T-helper 9 cell (primary cell): ENCODE data around the gene BIRC3.
"Not testable (repeated sequence)": the region's sequence is repeated elsewhere in the genome, so short reads cannot be mapped to it uniquely, and the experiment has no call there.

ENCODE experiments used
- DNase-seq: peaks from one replicate; pipeline ENCODE4 v3.0.0-alpha.2; 2020

BIRC3 gene

GRCh38 chr11:102296757-102297156 is 20.5 kb upstream of the BIRC3 start:
- DNase-seq, result not testable (repeated sequence)

- peak; percentile 36 for DNase-seq
These were observed 16.4 kb upstream of the BIRC3 start for GRCh38 chr11:102300837-102301236.

- DNase-seq, result no peak
These were observed 15.0 kb upstream of the BIRC3 start for GRCh38 chr11:102302241-102302640.

GRCh38 chr11:102304686-102305085 is 12.6 kb upstream of the BIRC3 start:
- DNase-seq, result no peak

- no peak for DNase-seq
These were observed 11.8 kb upstream of the BIRC3 start for GRCh38 chr11:102305352-102306047.

- no peak for DNase-seq
These were observed 11.2 kb upstream of the BIRC3 start for GRCh38 chr11:102306048-102306597.

GRCh38 chr11:102306817-102307726 is 10.2 kb upstream of the BIRC3 start:
- DNase-seq, result no peak

GRCh38 chr11:102307727-102308038 is 9.6 kb upstream of the BIRC3 start:
- no peak for DNase-seq

- DNase-seq, result no peak
These were observed 7.4 kb upstream of the BIRC3 start for GRCh38 chr11:102309621-102310541.

- no peak for DNase-seq
These were observed 4.6 kb upstream of the BIRC3 start for GRCh38 chr11:102312667-102313066.

GRCh38 chr11:102313238-102313940 is 3.9 kb upstream of the BIRC3 start:
- DNase-seq, result no peak

- no peak for DNase-seq
These were observed 2.5 kb upstream of the BIRC3 start for GRCh38 chr11:102314784-102315183.

- DNase-seq, result no peak
These were observed 859 bp upstream of the BIRC3 start for GRCh38 chr11:102316346-102316904.

GRCh38 chr11:102317768-102318103 is 452 bp downstream of the BIRC3 start:
- DNase-seq, result no peak

- peak; percentile 47 for DNase-seq
These were observed 1.2 kb downstream of the BIRC3 start for GRCh38 chr11:102318469-102318868.

GRCh38 chr11:102319544-102319943 is 2.3 kb downstream of the BIRC3 start:
- no peak for DNase-seq

GRCh38 chr11:102320188-102320587 is 2.9 kb downstream of the BIRC3 start:
- no peak for DNase-seq

GRCh38 chr11:102320679-102321078 is 3.4 kb downstream of the BIRC3 start:
- no peak for DNase-seq

GRCh38 chr11:102322560-102322959 is 5.3 kb downstream of the BIRC3 start:
- DNase-seq, result no peak

- DNase-seq, result no peak
These were observed 6.4 kb downstream of the BIRC3 start for GRCh38 chr11:102323542-102324251.

- DNase-seq, result no peak
These were observed 7.8 kb downstream of the BIRC3 start for GRCh38 chr11:102325088-102325487.
